Adipocyte (in vitro differentiated cells): ENCODE data around the gene SYT1.

ENCODE experiments used
- DNase-seq: peaks from one replicate; pipeline ENCODE4 v3.0.0-alpha.2; 2015; ENCODE audit warnings: low read depth
- H3K27me3 ChIP-seq: replicated peaks from 2 replicates; pipeline ENCODE4 v1.7.0; 2013; ENCODE audit warnings: mild to moderate bottlenecking, low read length, moderate library complexity; ENCODE audit not compliant: control insufficient read depth, insufficient read depth
- H3K36me3 ChIP-seq: 2 replicates; pipeline ENCODE4 v1.7.0; 2013; ENCODE audit warnings: low read length, mild to moderate bottlenecking, moderate library complexity; ENCODE audit not compliant: control insufficient read depth, insufficient read depth, severe bottlenecking
- H3K4me1 ChIP-seq: 2 replicates; pipeline ENCODE4 v1.7.0; 2013; ENCODE audit warnings: mild to moderate bottlenecking, low read length, moderate library complexity; ENCODE audit not compliant: control insufficient read depth, insufficient read depth
- H3K4me3 ChIP-seq: 2 replicates; pipeline ENCODE4 v1.7.0; 2013; ENCODE audit warnings: mild to moderate bottlenecking, low read length, moderate library complexity
- H3K9ac ChIP-seq: 2 replicates; pipeline ENCODE4 v1.7.0; 2013; ENCODE audit warnings: mild to moderate bottlenecking, low read length, moderate library complexity
- H3K9me3 ChIP-seq: 2 replicates; pipeline ENCODE4 v1.7.0; 2013; ENCODE audit warnings: mild to moderate bottlenecking, low read length, moderate library complexity; ENCODE audit not compliant: control insufficient read depth

SYT1 gene

GRCh38 chr12:78977304-78977867 is 112.8 kb downstream of the SYT1 start:
- H3K4me3 ChIP-seq: no peak overlapping the region
- no peak for DNase-seq

GRCh38 chr12:78994168-78994791 is 129.7 kb downstream of the SYT1 start:
- Histone ChIP-seq H3K9me3 (no peaks in the 10 kb centered on the region), H3K27me3 (no peaks in the 10 kb centered on the region), H3K9ac (no peak overlapping the region), H3K4me3 (no peak overlapping the region), H3K4me1 (no peaks in the 10 kb centered on the region), H3K36me3 (no peaks in the 10 kb centered on the region)
- no peak for DNase-seq

More at GRCh38 chr12:78977304-78977867, 112.8 kb downstream of the SYT1 start:
- Histone ChIP-seq H3K27me3 (no peaks in the 10 kb centered on the region), H3K9me3 (no peaks in the 10 kb centered on the region), H3K36me3 (no peaks in the 10 kb centered on the region), H3K4me1 (no peaks in the 10 kb centered on the region), H3K9ac (no peak overlapping the region)

- H3K27me3 ChIP-seq: no peaks in the 10 kb centered on the region
- DNase-seq: no peak
- H3K4me1 ChIP-seq: no peaks in the 10 kb centered on the region
- H3K36me3 ChIP-seq: no peaks in the 10 kb centered on the region
- H3K9me3 ChIP-seq: no peaks in the 10 kb centered on the region
- no peak overlapping the region for H3K4me3 ChIP-seq
- no peak overlapping the region for H3K9ac ChIP-seq
Measured at GRCh38 chr12:79000501-79000900, 135.9 kb downstream of the SYT1 start.

GRCh38 chr12:79001404-79001803 is 136.8 kb downstream of the SYT1 start:
- no peak for DNase-seq
- H3K9me3 ChIP-seq: no peaks in the 10 kb centered on the region
- H3K4me1 ChIP-seq: no peaks in the 10 kb centered on the region
- H3K4me3 ChIP-seq: no peak overlapping the region
- no peaks in the 10 kb centered on the region for H3K27me3 ChIP-seq
- H3K36me3 ChIP-seq: no peaks in the 10 kb centered on the region
- H3K9ac ChIP-seq: no peak overlapping the region

GRCh38 chr12:79006306-79006705 is 141.7 kb downstream of the SYT1 start:
- Histone ChIP-seq H3K9ac (no peak overlapping the region), H3K36me3 (no peaks in the 10 kb centered on the region), H3K27me3 (no peaks in the 10 kb centered on the region), H3K4me3 (no peak overlapping the region), H3K4me1 (no peaks in the 10 kb centered on the region), H3K9me3 (no peaks in the 10 kb centered on the region)
- DNase-seq: peak; percentile 39

GRCh38 chr12:79008591-79008990 is 144.0 kb downstream of the SYT1 start:
- Histone ChIP-seq H3K36me3 (no peaks in the 10 kb centered on the region), H3K4me1 (no peaks in the 10 kb centered on the region), H3K9ac (no peak overlapping the region), H3K27me3 (peaks cover 3% of the 10 kb centered on the region), H3K4me3 (no peak overlapping the region), H3K9me3 (no peaks in the 10 kb centered on the region)
- DNase-seq: no peak

DNA sequence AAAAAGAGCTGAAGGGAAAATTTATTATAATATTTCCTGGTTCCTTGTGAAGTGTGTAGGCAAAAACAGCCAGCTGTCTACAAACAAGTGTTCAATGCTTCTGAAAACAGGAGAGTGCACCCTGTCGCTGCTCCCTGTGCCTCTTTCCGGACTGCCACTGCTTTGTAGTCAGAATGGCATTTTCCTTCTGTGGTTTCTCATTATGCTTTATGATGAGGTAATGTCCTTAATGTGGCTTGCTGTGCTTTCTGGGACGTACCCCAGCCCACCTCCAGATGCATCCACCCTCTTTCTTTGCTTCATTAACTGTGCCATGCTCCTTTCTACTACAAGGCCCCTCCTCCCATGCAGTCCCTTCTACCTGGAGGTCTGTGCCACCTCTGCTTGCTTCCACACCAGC is 148.1 kb downstream of the SYT1 start:
- H3K36me3 ChIP-seq: no peaks in the 10 kb centered on the region
- H3K4me3 ChIP-seq: no peak overlapping the region
- H3K9ac ChIP-seq: no peak overlapping the region
- H3K4me1 ChIP-seq: no peaks in the 10 kb centered on the region
- DNase-seq: no peak
- peaks cover 3% of the 10 kb centered on the region for H3K27me3 ChIP-seq
- H3K9me3 ChIP-seq: no peaks in the 10 kb centered on the region

- H3K9me3 ChIP-seq: no peaks in the 10 kb centered on the region
- H3K36me3 ChIP-seq: no peaks in the 10 kb centered on the region
- no peak overlapping the region for H3K9ac ChIP-seq
- DNase-seq: no peak
- no peak overlapping the region for H3K4me3 ChIP-seq
- H3K27me3 ChIP-seq: peaks cover 3% of the 10 kb centered on the region
- H3K4me1 ChIP-seq: no peaks in the 10 kb centered on the region
Measured at GRCh38 chr12:79016181-79016580, 151.6 kb downstream of the SYT1 start.

DNA sequence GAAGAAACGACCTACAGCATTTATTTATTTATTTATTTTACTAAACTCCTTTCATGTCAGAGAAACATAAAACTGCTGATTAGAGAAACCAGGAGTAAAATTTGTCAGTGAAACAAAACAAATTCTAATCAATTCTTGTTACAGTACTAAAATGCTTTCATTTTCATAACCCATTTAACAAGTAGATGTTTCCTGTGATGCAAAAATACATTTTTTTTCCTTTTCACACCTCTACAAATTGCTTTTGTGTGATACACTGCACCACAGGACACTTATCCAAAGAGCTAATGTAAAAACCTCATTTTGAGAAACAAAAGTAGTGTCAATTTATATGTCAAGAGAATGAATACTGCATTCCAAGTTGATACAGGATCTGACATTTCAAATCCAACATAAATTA is 155.1 kb downstream of the SYT1 start:
- Histone ChIP-seq H3K36me3 (no peaks in the 10 kb centered on the region), H3K9me3 (no peaks in the 10 kb centered on the region), H3K27me3 (no peaks in the 10 kb centered on the region), H3K4me1 (no peaks in the 10 kb centered on the region), H3K4me3 (no peak overlapping the region), H3K9ac (no peak overlapping the region)
- DNase-seq: no peak

DNA sequence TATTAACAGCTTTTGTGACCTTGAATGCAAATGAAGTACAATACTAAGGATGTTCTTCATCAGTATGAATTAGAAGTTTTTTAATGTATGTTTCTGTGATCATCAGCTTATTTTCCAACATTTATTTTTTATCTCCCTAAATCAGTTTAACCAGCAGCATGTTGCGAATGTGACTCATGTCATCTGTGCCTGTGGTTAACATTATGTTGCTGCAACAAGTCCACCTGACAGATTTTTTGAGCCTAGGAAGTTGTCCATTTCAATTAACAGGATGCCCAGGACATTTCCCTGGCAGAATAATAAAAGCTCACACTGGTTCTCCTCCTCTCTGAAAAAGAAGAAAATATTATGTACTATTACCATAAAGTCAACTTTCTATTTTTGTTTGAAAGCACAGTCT is 155.5 kb downstream of the SYT1 start:
- Histone ChIP-seq H3K9me3 (no peaks in the 10 kb centered on the region), H3K9ac (no peak overlapping the region), H3K4me3 (no peak overlapping the region), H3K27me3 (no peaks in the 10 kb centered on the region), H3K36me3 (no peaks in the 10 kb centered on the region), H3K4me1 (no peaks in the 10 kb centered on the region)
- DNase-seq: peak; percentile 13

DNA sequence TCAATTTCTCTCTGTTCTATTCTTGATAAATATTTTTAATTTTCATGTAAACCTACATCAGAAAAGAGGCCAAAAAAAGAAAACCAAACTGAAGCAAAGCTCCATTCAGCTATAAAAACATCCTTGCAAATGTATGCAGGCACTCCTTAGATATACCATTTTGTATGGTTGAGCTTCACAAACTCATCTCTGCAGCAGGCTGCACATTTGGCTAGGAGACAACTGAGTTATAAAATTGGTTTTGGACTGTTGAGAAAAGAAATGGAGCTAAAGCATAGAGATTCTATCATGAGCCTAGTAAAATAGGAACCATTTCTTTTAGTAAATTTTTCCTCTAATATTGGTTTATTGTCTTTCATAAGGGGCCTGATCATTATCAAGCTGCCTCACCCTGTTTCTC is 156.4 kb downstream of the SYT1 start:
- no peaks in the 10 kb centered on the region for H3K4me1 ChIP-seq

DNA sequence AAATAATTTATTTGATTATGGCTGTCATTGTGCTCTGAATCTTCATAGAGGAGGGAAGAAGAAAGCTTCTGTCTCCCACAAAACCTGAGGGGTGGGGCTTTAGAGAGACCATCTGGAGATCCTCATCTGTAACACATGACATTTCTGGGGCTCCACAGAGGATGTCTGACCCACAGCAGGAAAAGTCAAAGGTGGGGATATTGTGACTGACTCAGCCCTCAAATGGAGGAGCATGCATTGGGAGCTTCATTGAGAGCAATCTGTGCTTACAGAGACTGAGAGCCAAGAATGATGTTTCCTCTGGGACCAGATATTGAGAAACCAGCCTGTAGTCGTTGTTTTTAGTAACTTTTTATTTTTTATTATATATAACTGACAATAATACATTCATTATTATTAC is 158.7 kb downstream of the SYT1 start:
- Histone ChIP-seq H3K27me3 (no peaks in the 10 kb centered on the region), H3K36me3 (no peaks in the 10 kb centered on the region), H3K9me3 (no peaks in the 10 kb centered on the region), H3K4me1 (no peaks in the 10 kb centered on the region), H3K9ac (no peak overlapping the region), H3K4me3 (no peak overlapping the region)
- no peak for DNase-seq

More for the DNA sequence above, 156.4 kb downstream of the SYT1 start:
- Histone ChIP-seq H3K9me3 (no peaks in the 10 kb centered on the region), H3K4me3 (no peak overlapping the region), H3K9ac (no peak overlapping the region), H3K36me3 (no peaks in the 10 kb centered on the region), H3K27me3 (no peaks in the 10 kb centered on the region)
- no peak for DNase-seq
